ENCODE data around the gene IL17A. TPM values are rescaled to one million over a fixed set of nuclear protein-coding genes. Genes with fewer than 3 reads are reported as not detected.

IL17A gene
- not detected for polyA plus RNA-seq (ENCODE audit: insufficient read length in 12 of 12)
- long read RNA-seq, donor 1, result 0 reads
- long read RNA-seq, donor 2, result 0 reads
- long read RNA-seq, donor 3, result 0 reads
- long read RNA-seq, donor 4, result 0 reads
- long read RNA-seq, donor 5, result 0 reads
- long read RNA-seq, donor 6, result 0 reads
- long read RNA-seq, donor 7, result 0 reads
- long read RNA-seq, donor 8, result 0 reads
- long read RNA-seq, donor 9, result 0 reads
- long read RNA-seq, donor 10, result 0 reads
- long read RNA-seq, donor 11, result 0 reads

DNA sequence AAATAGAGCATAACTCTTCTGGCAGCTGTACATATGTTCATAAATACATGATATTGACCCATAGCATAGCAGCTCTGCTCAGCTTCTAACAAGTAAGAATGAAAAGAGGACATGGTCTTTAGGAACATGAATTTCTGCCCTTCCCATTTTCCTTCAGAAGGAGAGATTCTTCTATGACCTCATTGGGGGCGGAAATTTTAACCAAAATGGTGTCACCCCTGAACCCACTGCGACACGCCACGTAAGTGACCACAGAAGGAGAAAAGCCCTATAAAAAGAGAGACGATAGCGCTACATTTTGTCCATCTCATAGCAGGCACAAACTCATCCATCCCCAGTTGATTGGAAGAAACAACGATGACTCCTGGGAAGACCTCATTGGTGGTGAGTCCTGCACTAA is at the start of gene IL17A:
TSS of gene IL17A (plus strand) at position 301 of the 400 bp plus-strand sequence. CDS start at position 358, 57 bp downstream.
- DNase-seq, result no peak

DNA sequence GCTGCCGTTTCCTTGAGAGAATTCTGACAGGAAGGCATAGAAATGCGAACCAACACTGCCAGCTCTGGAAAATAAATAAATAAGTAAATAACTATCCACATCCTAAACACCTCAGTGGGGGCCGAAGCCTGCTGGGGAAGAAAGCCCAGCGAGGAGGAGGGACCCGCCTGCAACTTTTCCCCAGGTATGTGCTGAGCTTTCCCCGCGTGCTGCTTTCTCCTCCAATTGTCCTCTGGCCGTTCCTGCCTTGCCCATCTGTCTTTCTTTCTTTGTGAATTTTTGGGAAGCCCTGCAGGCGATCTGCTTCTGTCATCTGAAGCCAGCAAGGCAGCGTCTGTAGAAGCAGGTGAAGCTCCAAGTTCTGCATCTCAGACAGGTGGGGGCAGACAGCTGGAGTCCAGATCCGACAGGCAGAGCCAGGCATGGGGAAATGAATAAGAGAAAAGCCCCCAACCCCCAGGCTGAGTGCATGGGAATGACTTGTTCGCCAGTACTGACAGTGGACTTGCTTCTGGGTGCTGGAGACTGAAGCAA is 49.2 kb upstream of the IL17A start:
- DNase-seq, result no peak

GRCh38 chr6:52138284-52138683 is 47.9 kb upstream of the IL17A start:
- no peak for DNase-seq

DNA sequence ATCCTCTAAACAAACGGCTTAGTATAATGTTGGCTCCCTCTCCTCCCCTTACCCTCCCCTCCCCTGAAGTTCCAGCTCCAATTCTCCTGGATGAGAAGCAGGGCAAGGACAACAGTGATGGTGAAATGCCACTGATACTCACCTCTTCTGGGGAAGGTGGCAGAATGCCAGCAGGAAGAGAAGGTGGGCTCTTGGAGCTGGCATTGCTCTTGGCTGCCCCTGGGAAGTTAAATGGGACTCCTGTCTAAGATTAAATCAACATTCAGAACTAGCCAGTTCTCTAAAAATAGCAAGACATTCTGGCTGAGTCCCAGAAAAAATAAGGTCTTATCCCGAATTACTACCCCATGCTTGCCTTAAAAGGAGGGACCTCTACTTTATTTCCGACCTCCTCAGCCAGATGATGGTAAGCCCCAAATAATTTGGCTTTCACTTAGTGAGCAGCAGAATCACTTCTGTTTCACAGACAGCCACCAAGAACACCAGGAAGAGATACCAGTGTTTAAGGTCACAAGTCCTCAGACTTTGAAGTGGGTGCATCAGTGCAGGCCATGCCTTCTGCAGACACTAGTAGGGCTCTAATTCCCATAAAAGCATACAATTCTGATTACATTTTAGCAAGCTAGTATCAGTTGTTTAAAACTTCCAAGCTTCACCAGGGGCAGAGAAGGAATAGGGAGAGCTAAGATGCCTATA is 46.0 kb upstream of the IL17A start:
- no peak for DNase-seq

GRCh38 chr6:52141596-52141995 is 44.6 kb upstream of the IL17A start:
- DNase-seq, result no peak

DNA sequence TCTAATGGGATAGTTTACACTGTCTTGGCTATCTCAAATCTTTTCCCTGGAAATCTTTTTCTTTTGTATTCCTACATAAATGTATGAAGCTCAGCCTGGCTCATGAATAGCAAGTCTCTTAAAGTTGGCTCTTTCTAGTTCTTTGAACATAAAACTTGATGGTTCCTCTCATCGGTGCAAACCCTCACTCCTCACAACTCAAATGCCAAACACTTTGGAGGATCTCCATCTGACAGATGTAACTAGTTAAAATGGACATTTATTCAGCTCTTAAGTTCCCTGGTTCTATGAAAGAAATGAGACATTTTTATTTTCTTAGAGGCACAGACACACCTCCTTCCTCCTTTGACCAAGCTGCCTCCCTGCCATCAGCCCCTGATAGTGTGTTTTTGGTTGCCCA is 43.6 kb upstream of the IL17A start:
- DNase-seq, result no peak

GRCh38 chr6:52143551-52143950 is 42.6 kb upstream of the IL17A start:
- no peak for DNase-seq

DNA sequence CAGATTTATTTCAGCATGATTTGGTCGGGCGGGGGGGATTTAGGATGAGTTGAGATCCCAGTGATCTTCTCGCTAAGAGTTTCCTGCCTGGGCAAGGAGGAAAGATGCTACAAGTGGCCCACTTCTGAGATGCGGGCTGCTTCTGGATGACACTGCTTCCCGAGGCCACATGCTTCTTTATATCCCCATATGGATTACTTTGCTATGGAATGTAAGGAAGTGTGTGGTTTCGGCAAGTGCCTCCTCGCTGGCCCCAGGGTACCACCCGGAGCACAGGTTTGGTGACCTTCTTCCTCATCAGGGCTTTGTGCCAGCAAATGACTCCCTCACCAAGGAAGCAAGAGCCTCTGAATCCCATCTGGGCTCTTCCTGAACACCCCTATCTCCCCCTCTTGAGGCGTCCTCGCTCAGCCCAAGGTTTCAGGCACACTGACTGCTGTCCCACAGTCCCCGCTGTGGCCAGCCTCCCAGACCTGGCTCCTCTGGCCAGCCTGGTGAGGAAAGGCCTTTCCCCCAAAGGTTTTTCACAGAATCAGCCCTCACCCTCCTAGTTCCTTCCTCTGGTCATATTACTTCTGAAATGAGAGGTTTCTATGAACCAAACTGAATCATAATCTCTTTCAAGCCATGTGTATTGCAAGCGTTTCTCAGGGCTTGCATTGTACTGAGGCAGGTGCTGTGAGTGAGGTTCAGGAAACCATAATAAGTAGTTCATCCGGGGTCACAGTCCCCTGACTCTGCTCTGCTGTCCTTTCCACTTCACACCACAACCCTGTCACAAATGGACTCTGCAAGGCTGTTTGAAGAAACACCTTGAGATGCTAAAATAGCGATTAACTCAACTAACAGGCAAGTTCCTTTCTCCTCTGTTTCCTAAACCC is 41.7 kb upstream of the IL17A start:
- no peak for DNase-seq

DNA sequence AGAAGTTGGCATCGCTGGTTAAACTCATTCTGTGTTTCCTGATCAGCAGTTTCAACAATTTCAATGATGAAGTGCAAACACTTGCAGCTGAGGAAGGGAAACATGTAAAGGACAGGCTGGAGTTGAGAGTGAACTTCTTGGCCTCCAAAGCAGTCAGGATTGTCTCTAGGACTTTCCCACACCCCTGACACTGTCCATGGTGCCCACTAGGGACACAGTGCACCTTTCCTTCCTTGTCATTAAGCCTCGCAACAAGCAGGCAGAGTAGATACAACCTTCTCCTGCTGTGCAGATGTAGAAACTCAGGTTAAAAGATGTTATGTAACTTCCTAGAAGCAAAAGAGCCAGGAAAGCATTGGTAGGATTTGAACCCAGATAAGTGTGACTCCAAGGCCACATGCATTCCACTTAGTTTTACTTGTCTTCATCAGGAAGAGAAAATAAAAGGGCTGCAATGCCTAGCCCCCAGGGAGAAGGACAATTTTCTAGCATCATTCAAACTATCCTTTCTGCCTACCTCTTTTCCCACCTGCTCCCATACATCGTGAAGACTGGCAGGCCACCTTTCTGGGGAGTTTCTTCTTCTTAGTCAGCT is 39.2 kb upstream of the IL17A start:
- no peak for DNase-seq

- DNase-seq, result no peak
These were observed 37.1 kb upstream of the IL17A start for GRCh38 chr6:52149076-52149475.

GRCh38 chr6:52149949-52150348 is 36.2 kb upstream of the IL17A start:
- no peak for DNase-seq

DNA sequence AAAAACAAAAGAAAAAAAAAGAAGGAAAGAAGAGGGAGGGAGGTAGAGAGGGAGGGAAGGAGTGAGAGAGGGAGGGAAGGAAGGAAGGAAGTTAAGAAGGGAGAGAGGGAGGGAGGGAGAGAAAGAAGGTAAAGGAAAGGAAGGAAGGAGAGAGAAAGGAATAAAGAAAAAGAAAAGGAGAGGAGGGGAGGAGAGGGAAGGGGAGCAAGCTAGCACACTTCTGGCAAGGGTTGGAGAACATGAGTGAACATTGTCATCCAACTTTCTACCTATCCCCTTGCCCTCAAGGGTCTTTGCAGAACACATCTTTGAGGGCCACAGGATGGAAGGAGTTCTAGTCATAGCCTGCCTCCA is 34.1 kb upstream of the IL17A start:
- DNase-seq, result no peak

DNA sequence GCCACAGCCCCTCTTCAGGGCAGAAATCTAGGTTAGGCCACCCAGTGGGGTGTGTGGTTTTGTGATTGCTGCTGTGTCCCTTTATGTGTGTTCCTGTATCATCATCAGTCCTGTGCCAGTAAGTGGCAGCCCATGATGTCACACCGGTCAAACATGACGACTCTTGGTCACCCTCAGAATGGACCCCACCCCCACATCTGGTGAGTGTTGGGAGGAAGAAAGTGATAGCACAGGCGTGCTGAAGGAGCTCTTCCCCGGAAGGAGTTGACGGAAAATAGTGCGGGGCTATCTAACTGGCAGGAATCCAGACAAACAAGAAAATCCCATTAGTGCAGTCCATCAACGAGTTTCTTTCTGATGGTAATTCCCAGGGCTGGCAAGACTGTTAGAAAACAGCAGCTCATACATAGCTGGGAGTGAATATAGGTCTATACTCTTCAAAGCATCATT is 33.4 kb upstream of the IL17A start:
- no peak for DNase-seq

- DNase-seq, result no peak
These were observed 31.8 kb upstream of the IL17A start for GRCh38 chr6:52154381-52154780.

- DNase-seq, result no peak
These were observed 30.2 kb upstream of the IL17A start for GRCh38 chr6:52155791-52156576.

DNA sequence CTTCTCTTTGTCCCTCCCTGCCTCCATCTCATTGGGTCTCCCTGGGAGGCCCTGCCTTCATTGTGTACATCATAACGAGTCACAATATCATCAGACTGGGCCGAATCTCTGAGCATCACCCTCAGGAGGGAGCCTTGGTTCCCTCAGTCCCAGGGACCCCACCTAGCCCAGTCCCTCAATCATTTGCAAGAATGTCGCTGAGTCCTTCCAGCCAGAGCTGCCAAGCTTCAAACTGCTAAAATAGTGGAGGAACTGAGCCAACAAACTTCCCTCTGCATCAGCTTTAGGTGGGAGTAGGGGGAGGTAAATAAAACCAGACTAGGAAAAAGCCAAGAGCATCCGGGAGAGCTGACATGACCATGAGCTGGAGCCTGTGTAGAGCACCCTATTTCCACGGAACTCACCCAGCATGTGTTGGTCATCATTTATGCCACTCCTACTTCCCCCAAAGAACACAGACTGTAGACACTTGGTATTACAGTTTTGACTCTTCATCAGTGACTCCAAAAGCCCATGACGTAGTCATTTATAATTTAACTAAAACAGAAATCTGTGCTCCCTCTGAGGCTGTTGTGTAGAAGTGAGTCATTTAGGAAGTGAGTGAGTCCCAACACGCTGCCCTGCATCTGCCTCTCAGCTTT is 28.8 kb upstream of the IL17A start:
- no peak for DNase-seq

DNA sequence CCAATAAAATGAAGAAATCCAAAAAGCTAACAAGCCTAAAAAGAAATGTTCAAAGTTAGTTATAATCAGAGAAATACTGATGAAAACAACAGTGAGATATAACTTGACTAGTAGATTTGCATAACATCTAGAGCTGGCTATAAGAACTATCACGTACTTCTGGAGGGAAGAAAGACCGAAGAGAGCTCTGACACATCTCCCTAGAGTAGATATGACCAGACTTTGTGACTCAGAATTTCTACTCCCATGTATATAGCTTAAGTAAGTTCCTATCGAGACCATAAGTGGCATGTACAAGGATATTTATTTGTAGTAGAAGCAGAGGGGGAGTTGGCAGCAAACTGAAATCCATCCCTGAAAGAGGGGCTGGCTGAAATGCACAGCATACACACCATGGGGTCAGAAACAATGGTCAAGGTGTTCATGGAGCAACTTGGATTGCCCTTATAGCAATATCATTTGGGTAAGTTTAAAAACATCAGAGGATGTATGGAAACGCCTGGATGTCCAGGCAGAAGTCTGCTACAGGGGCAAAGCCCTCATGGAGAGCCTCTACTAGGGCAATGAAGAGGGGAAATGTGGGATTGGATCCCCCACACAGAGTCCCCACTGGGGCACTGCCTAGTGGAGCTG is 25.6 kb upstream of the IL17A start:
- no peak for DNase-seq

- no peak for DNase-seq
These were observed 24.3 kb upstream of the IL17A start for GRCh38 chr6:52161689-52162438.
